GM23248 (cell line): Measurements from ENCODE around the gene ATP10D.
"Not testable (repeated sequence)": the region's sequence is repeated elsewhere in the genome, so short reads cannot be mapped to it uniquely, and the experiment has no call there.

Experiments
- EZH2 ChIP-seq: fragments of 200-600 bp; sonication (generic); IDR thresholded peaks from 2 replicates; pipeline ENCODE4 v1.6.1; 2018; ENCODE audit warnings: antibody characterized with exemption, mild to moderate bottlenecking; ENCODE audit not compliant: insufficient read depth, poor library complexity, severe bottlenecking
- EZH2phosphoT487 ChIP-seq: fragments of 200-600 bp; sonication (generic); IDR thresholded peaks from 2 replicates; pipeline ENCODE4 v1.6.1; 2018; ENCODE audit warnings: antibody characterized with exemption, moderate library complexity, mild to moderate bottlenecking, low read depth; ENCODE audit not compliant: insufficient read depth

DNA sequence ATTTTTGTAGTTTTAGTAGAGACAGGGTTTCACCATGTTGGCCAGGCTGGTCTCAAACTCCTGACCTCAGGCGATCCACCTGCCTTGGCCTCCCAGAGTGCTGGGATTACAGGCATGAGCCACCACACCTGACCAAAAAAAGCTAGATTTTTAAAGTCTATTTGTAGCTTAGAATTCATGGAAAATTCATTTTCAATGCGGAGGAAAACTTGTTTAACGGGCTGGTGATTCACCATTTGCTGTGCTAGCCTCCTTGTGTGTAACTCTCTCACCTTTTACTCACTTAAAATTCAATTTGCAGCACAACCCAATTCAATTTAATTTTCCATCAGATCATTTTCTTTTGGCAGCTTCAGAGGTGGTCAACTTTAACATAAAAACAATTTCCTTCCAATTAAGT, 70.8 kb downstream of the ATP10D start:
- TF ChIP-seq EZH2, EZH2phosphoT487: not testable (repeated sequence)
